Hepatocyte (in vitro differentiated cells): ENCODE measurements around the gene ARSI. TPM values are rescaled to one million over a fixed set of nuclear protein-coding genes. Genes with fewer than 3 reads are reported as not detected.

ENCODE experiments used
- DNase-seq: peaks from one replicate; pipeline ENCODE4 v3.0.0-alpha.2; 2016; ENCODE audit warnings: low spot score
- H2AFZ ChIP-seq: fragments of 200-600 bp; sonication (generic); 2 replicates; pipeline ENCODE4 v1.6.0; 2016; ENCODE audit warnings: antibody characterized with exemption, mild to moderate bottlenecking
- H3K27ac ChIP-seq: fragments of 200-600 bp; sonication (generic); 2 replicates; pipeline ENCODE4 v1.5.1; 2016; ENCODE audit warnings: mild to moderate bottlenecking
- H3K27me3 ChIP-seq: fragments of 200-600 bp; sonication (generic); 2 replicates; pipeline ENCODE4 v1.6.1; 2016
- H3K36me3 ChIP-seq: fragments of 200-600 bp; sonication (generic); replicated peaks from 2 replicates; pipeline ENCODE4 v1.5.1; 2016; ENCODE audit warnings: low read depth; ENCODE audit not compliant: insufficient read depth
- H3K4me1 ChIP-seq: fragments of 200-600 bp; sonication (generic); 2 replicates; pipeline ENCODE4 v1.5.1; 2016; ENCODE audit warnings: mild to moderate bottlenecking, moderate library complexity; ENCODE audit not compliant: insufficient read depth
- H3K4me2 ChIP-seq: fragments of 200-600 bp; sonication (generic); 2 replicates; pipeline ENCODE4 v1.6.0; 2016
- H3K4me3 ChIP-seq: fragments of 200-600 bp; sonication (generic); 2 replicates; pipeline ENCODE4 v1.5.1; 2016; ENCODE audit warnings: mild to moderate bottlenecking
- H3K79me2 ChIP-seq: fragments of 200-600 bp; sonication (generic); 2 replicates; pipeline ENCODE4 v1.6.0; 2017; ENCODE audit warnings: mild to moderate bottlenecking
- H3K9me2 ChIP-seq: fragments of 200-600 bp; sonication (generic); replicated peaks from 2 replicates; pipeline ENCODE4 v1.6.0; 2017; ENCODE audit warnings: mild to moderate bottlenecking; ENCODE audit not compliant: insufficient read depth
- H3K9me3 ChIP-seq: fragments of 200-600 bp; sonication (generic); 2 replicates; pipeline ENCODE4 v1.5.1; 2016; ENCODE audit warnings: low read depth, mild to moderate bottlenecking
- H4K20me1 ChIP-seq: fragments of 200-600 bp; sonication (generic); 2 replicates; pipeline ENCODE4 v1.6.0; 2016; ENCODE audit warnings: mild to moderate bottlenecking; ENCODE audit not compliant: insufficient read depth, poor library complexity, severe bottlenecking
- EZH2 ChIP-seq: fragments of 200-600 bp; sonication (generic); IDR thresholded peaks from 2 replicates; pipeline ENCODE4 v1.6.1; 2016; ENCODE audit warnings: antibody characterized with exemption, mild to moderate bottlenecking, borderline replicate concordance
- EZH2phosphoT487 ChIP-seq: fragments of 200-600 bp; sonication (generic); IDR thresholded peaks from one replicate; pipeline ENCODE4 v1.6.1; 2018; ENCODE audit warnings: antibody characterized with exemption, mild to moderate bottlenecking, low read depth, moderate library complexity; ENCODE audit not compliant: unreplicated experiment, severe bottlenecking
- WGBS: methylation state at CpG from one replicate; pipeline ENCODE4 v1.1.6; 2016; ENCODE audit warnings: low lambda C conversion rate; ENCODE audit errors: missing lambda C conversion rate; 5-methylcytosine and 5-hydroxymethylcytosine counted together
- polyA plus RNA-seq: library from polyadenylated mRNA; unstranded; fragments of >200 nt; fragmentation: Nextera tagmentation; extraction: Ambion mirVana; gene quantifications from 2 replicates; pipeline ENCODE4 v1.2.1, GENCODE V29; 2016
- total RNA-seq: library from RNA; depleted of rRNA; stranded (reverse); fragments of >200 nt; gene quantifications from 2 replicates; pipeline ENCODE4 v1.2.3, GENCODE V29; 2014
- TF ChIP-seq, protein P1 (sequence below): fragments of 200-600 bp; sonication (generic); IDR thresholded peaks from 2 replicates; pipeline ENCODE4 v1.5.1; 2016; ENCODE audit warnings: antibody characterized with exemption, mild to moderate bottlenecking; ENCODE audit not compliant: poor library complexity

ARSI gene
- total and polyA plus RNA-seq, 2 experiments from 2014 or later: 27.1 to 27.9 TPM

- Histone ChIP-seq H3K9me3 (no peaks in the 10 kb centered on the region), H4K20me1 (no peaks in the 10 kb centered on the region), H3K79me2 (no peaks in the 10 kb centered on the region), H3K4me2 (no peak overlapping the region), H3K4me3 (no peak overlapping the region), H3K36me3 (no peaks in the 10 kb centered on the region), H3K27ac (no peak overlapping the region), H2AFZ (no peak overlapping the region), H3K4me1 (peaks cover 19% of the 10 kb centered on the region), H3K9me2 (no peaks in the 10 kb centered on the region), H3K27me3 (no peaks in the 10 kb centered on the region)
- 79% methylated on average over 17 of the region's 17 CpGs for WGBS
- TF ChIP-seq EZH2phosphoT487 (no peak), EZH2 (no peak)
- TF ChIP-seq, protein P1, sequence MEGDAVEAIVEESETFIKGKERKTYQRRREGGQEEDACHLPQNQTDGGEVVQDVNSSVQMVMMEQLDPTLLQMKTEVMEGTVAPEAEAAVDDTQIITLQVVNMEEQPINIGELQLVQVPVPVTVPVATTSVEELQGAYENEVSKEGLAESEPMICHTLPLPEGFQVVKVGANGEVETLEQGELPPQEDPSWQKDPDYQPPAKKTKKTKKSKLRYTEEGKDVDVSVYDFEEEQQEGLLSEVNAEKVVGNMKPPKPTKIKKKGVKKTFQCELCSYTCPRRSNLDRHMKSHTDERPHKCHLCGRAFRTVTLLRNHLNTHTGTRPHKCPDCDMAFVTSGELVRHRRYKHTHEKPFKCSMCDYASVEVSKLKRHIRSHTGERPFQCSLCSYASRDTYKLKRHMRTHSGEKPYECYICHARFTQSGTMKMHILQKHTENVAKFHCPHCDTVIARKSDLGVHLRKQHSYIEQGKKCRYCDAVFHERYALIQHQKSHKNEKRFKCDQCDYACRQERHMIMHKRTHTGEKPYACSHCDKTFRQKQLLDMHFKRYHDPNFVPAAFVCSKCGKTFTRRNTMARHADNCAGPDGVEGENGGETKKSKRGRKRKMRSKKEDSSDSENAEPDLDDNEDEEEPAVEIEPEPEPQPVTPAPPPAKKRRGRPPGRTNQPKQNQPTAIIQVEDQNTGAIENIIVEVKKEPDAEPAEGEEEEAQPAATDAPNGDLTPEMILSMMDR: no peak
- DNase-seq: no peak
Measured at GRCh38 chr5:150329881-150330876, 27.5 kb upstream of the ARSI start.

DNA sequence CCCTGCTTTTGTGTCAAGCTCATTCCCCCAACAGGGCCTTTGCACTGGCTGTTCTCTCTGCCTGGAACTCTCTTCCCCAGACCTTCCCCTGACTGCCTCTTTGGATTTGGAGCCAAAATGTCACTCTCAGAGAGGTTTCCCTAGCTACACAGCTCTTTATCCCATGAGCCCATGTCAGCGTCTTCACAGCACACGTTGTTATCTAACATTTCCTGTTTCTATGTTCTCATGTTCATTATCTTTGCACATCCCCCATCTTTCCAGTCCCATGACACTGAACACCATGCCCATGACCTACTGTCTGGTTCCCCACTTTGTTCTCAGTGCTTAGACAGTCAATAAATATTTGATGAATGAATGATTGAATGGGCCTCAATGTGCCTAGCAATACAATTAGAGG is 26.3 kb upstream of the ARSI start:
- Histone ChIP-seq H3K79me2 (no peaks in the 10 kb centered on the region), H3K4me2 (no peak overlapping the region), H3K9me2 (no peaks in the 10 kb centered on the region), H3K27ac (no peak overlapping the region), H3K9me3 (no peaks in the 10 kb centered on the region), H3K4me1 (peaks cover 16% of the 10 kb centered on the region), H3K27me3 (no peaks in the 10 kb centered on the region), H3K36me3 (no peaks in the 10 kb centered on the region), H3K4me3 (no peak overlapping the region), H4K20me1 (no peaks in the 10 kb centered on the region), H2AFZ (no peak overlapping the region)
- no peak for DNase-seq
- WGBS: 60% methylated on average over 2 of the region's 2 CpGs
- TF ChIP-seq EZH2phosphoT487 (no peak), EZH2 (no peak)
- TF ChIP-seq, protein P1: no peak

GRCh38 chr5:150328515-150328914 is 25.8 kb upstream of the ARSI start:
- DNase-seq: no peak
- Histone ChIP-seq H3K4me2 (no peak overlapping the region), H4K20me1 (no peaks in the 10 kb centered on the region), H3K79me2 (no peaks in the 10 kb centered on the region), H3K9me2 (no peaks in the 10 kb centered on the region), H2AFZ (no peak overlapping the region), H3K36me3 (no peaks in the 10 kb centered on the region), H3K27me3 (no peaks in the 10 kb centered on the region), H3K9me3 (no peaks in the 10 kb centered on the region), H3K4me3 (no peak overlapping the region), H3K4me1 (peaks cover 16% of the 10 kb centered on the region), H3K27ac (no peak overlapping the region)
- TF ChIP-seq EZH2: no peak
- TF ChIP-seq, protein P1: no peak
- TF ChIP-seq EZH2phosphoT487: no peak
- 95% methylated on average over 2 of the region's 2 CpGs for WGBS
